Ishikawa (cell line): ENCODE results near the gene IGFBP7.

ENCODE experiments used
- CEBPB ChIP-seq: IDR thresholded peaks from 2 replicates; pipeline ENCODE4 v1.6.1; 2012
- CREB1 ChIP-seq: IDR thresholded peaks from 2 replicates; pipeline ENCODE4 v1.6.1; 2012; ENCODE audit warnings: low read depth
- EGR1 ChIP-seq: IDR thresholded peaks from 2 replicates; pipeline ENCODE4 v1.6.1; 2012
- EP300 ChIP-seq: IDR thresholded peaks from 2 replicates; pipeline ENCODE4 v1.6.1; 2012; ENCODE audit warnings: borderline replicate concordance
- FOXM1 ChIP-seq: IDR thresholded peaks from 2 replicates; pipeline ENCODE4 v1.6.1; 2012; ENCODE audit warnings: low read depth, borderline replicate concordance
- MAX ChIP-seq: IDR thresholded peaks from 2 replicates; pipeline ENCODE4 v1.6.1; 2012
- NFIC ChIP-seq: IDR thresholded peaks from 2 replicates; pipeline ENCODE4 v1.6.1; 2012
- RAD21 ChIP-seq: IDR thresholded peaks from 2 replicates; pipeline ENCODE4 v1.6.1; 2012; ENCODE audit warnings: low read depth
- REST ChIP-seq: IDR thresholded peaks from 2 replicates; pipeline ENCODE4 v1.6.1; 2012; ENCODE audit warnings: low read depth, mild to moderate bottlenecking
- TAF1 ChIP-seq: IDR thresholded peaks from 2 replicates; pipeline ENCODE4 v1.6.1; 2012; ENCODE audit warnings: low read depth, mild to moderate bottlenecking
- TCF12 ChIP-seq: IDR thresholded peaks from 2 replicates; pipeline ENCODE4 v1.6.1; 2012; ENCODE audit warnings: low read depth
- TEAD4 ChIP-seq: IDR thresholded peaks from 2 replicates; pipeline ENCODE4 v1.6.1; 2012
- USF1 ChIP-seq: IDR thresholded peaks from 2 replicates; pipeline ENCODE4 v1.6.1; 2012
- YY1 ChIP-seq: IDR thresholded peaks from 2 replicates; pipeline ENCODE4 v1.6.1; 2012; ENCODE audit warnings: low read depth
- ZBTB7A ChIP-seq: IDR thresholded peaks from 2 replicates; pipeline ENCODE4 v1.6.1; 2012; ENCODE audit warnings: low read depth

IGFBP7 gene

GRCh38 chr4:57083090-57083489 lies 27.1 kb downstream of the IGFBP7 start:
- TF ChIP-seq YY1 (no peak), CREB1 (no peak), NFIC (no peak), EGR1 (no peak), REST (no peak), RAD21 (no peak), CEBPB (no peak), EP300 (no peak), TAF1 (no peak), TEAD4 (no peak), ZBTB7A (no peak)

- TF ChIP-seq EP300 (no peak), TEAD4 (no peak), TAF1 (no peak), CREB1 (no peak), EGR1 (no peak), CEBPB (no peak), TCF12 (no peak), REST (no peak), YY1 (no peak), USF1 (no peak)
Observed at GRCh38 chr4:57081651-57082621, 28.2 kb downstream of the IGFBP7 start.

- TF ChIP-seq RAD21, result no peak
- no peak for TF ChIP-seq TAF1
- no peak for TF ChIP-seq EGR1
- no peak for TF ChIP-seq USF1
- no peak for TF ChIP-seq TEAD4
- no peak for TF ChIP-seq FOXM1
- TF ChIP-seq TCF12, result no peak
- TF ChIP-seq REST, result no peak
- TF ChIP-seq ZBTB7A, result no peak
- no peak for TF ChIP-seq CREB1
- TF ChIP-seq NFIC, result no peak
- TF ChIP-seq CEBPB, result no peak
- no peak for TF ChIP-seq YY1
- no peak for TF ChIP-seq MAX
- TF ChIP-seq EP300, result no peak
Observed at GRCh38 chr4:57080781-57081650, 29.2 kb downstream of the IGFBP7 start.
